HepG2 (cell line): ENCODE measurements around the gene SH3YL1. TPM values are rescaled to one million over a fixed set of nuclear protein-coding genes. Genes with fewer than 3 reads are reported as not detected.

ENCODE experiments used
- ATAC-seq: fragments of 200-7000 bp; cut with Tn5 transposase; 3 replicates; pipeline ENCODE4 v1.9.1; 2020; ENCODE audit warnings: mild to moderate bottlenecking, moderate library complexity
- BruUV-seq: library from RNA; stranded (reverse); fragments of 400-500 nt; replicated peaks from 2 replicates; lab custom pipeline; 2021; lab: Mats Ljungman, UMichigan
- CTCF ChIA-PET: fragments of 300-600 bp; formaldehyde crosslinking; extraction: SDS; loops from one replicate; lab custom pipeline; 2021; ENCODE audit warnings: low total read pairs, inconsistent platforms, low intra/inter-chr PET ratio; lab: Yijun Ruan, JAX
- POLR2A ChIA-PET: fragments of 350-600 bp; sonication (Branson Sonifier 250); formaldehyde crosslinking; loops from one replicate; lab custom pipeline; 2020; ENCODE audit warnings: antibody characterized with exemption, inconsistent platforms; lab: Yijun Ruan, JAX
- DNase-seq: peaks from one replicate; pipeline ENCODE4 v3.0.0-alpha.2; 2015; ENCODE audit warnings: low spot score
- FAIRE-seq: peaks from 3 replicates; lab custom pipeline; 2011; peaks lifted over from hg19 to GRCh38; lab: Jason Lieb, UNC
- H2AFZ ChIP-seq: one replicate; pipeline ENCODE4 v1.6.1; 2011; ENCODE audit warnings: low read length, inconsistent platforms
- H3K27ac ChIP-seq: fragments of 300-600 bp; 3 replicates; pipeline ENCODE4 v1.8.0; 2011; ENCODE audit warnings: mixed run types, mild to moderate bottlenecking, mixed read lengths, low read length, inconsistent platforms; ENCODE audit not compliant: insufficient read depth; ENCODE audit errors: extremely low read length
- H3K27me3 ChIP-seq, 2 experiments: fragments of 200-600 bp in 1 of 2; 2 replicates in 1 of 2; 3 replicates in 1 of 2; pipeline versions ENCODE4 v1.6.0 to v1.8.0; 2011; ENCODE audit warnings: low read length in 2 of 2, mild to moderate bottlenecking in 2 of 2, moderate library complexity in 2 of 2, inconsistent platforms in 1 of 2; ENCODE audit not compliant: insufficient read depth in 2 of 2, control insufficient read depth in 1 of 2
- H3K36me3 ChIP-seq, 2 experiments: fragments of 200-600 bp in 1 of 2; replicated peaks in 1 of 2; 2 replicates in 1 of 2; 3 replicates in 1 of 2; pipeline versions ENCODE4 v1.5.1 to v1.8.0; 2011; ENCODE audit warnings: low read length in 2 of 2, inconsistent platforms in 1 of 2; ENCODE audit not compliant: insufficient read depth in 2 of 2, control insufficient read depth in 1 of 2
- H3K4me1 ChIP-seq: 2 replicates; pipeline ENCODE4 v1.5.1; 2012; ENCODE audit warnings: low read length, inconsistent platforms; ENCODE audit not compliant: insufficient read depth
- H3K4me2 ChIP-seq: 2 replicates; pipeline ENCODE4 v1.6.0; 2011; ENCODE audit warnings: low read depth, low read length, inconsistent platforms
- H3K4me3 ChIP-seq, 3 experiments: fragments of 200-600 bp in 1 of 3; sonication (generic), shearing (Covaris generic) in 1 of 3; replicated peaks in 1 of 3; 2 replicates each; pipeline ENCODE4 v1.5.1; 2011 to 2016; ENCODE audit warnings: low read length in 3 of 3, inconsistent platforms in 2 of 3, low read depth in 2 of 3, mild to moderate bottlenecking in 2 of 3, control low read depth in 1 of 3, mixed read lengths in 1 of 3; ENCODE audit not compliant: insufficient read depth in 1 of 3
- H3K79me2 ChIP-seq: one replicate; pipeline ENCODE4 v1.6.1; 2011; ENCODE audit warnings: low read length, inconsistent platforms; ENCODE audit not compliant: insufficient read depth
- H3K9ac ChIP-seq: 2 replicates; pipeline ENCODE4 v1.6.0; 2011; ENCODE audit warnings: mild to moderate bottlenecking, low read depth, low read length, inconsistent platforms; ENCODE audit not compliant: insufficient read depth
- H3K9me3 ChIP-seq: 2 replicates; pipeline ENCODE4 v1.5.1; 2012; ENCODE audit warnings: mild to moderate bottlenecking, low read length
- H4K20me1 ChIP-seq: 2 replicates; pipeline ENCODE4 v1.6.0; 2011; ENCODE audit warnings: inconsistent platforms, mild to moderate bottlenecking, low read length, moderate library complexity; ENCODE audit not compliant: insufficient read depth
- ATAD3A ChIP-seq: sonication (generic); formaldehyde crosslinking; IDR thresholded peaks from 2 replicates; pipeline ENCODE4 v1.4.0; 2020; ENCODE audit warnings: missing genetic modification reagents
- CAMTA2 ChIP-seq: sonication (generic); formaldehyde crosslinking; IDR thresholded peaks from 2 replicates; pipeline ENCODE4 v1.4.0; 2020; ENCODE audit warnings: mild to moderate bottlenecking, missing genetic modification reagents, borderline replicate concordance
- PBX3 ChIP-seq: sonication (generic); formaldehyde crosslinking; IDR thresholded peaks from 2 replicates; pipeline ENCODE4 v1.8.1; 2023; ENCODE audit warnings: missing genetic modification reagents, inconsistent platforms, borderline replicate concordance
- SAP130 ChIP-seq: IDR thresholded peaks from 2 replicates; pipeline ENCODE4 v1.6.1; 2016; ENCODE audit warnings: low read depth
- ZFYVE20 ChIP-seq: sonication (generic); formaldehyde crosslinking; IDR thresholded peaks from 2 replicates; pipeline ENCODE4 v1.8.0; 2023; ENCODE audit warnings: low read depth, mild to moderate bottlenecking, moderate library complexity, missing genetic modification reagents, borderline replicate concordance
- ZNF350 ChIP-seq: sonication (generic); formaldehyde crosslinking; IDR thresholded peaks from 2 replicates; pipeline ENCODE4 v1.4.0; 2020; ENCODE audit warnings: mild to moderate bottlenecking, low read depth, missing genetic modification reagents, borderline replicate concordance
- ZNF552 ChIP-seq: sonication (generic); formaldehyde crosslinking; IDR thresholded peaks from 2 replicates; pipeline ENCODE4 v1.9.0; 2022; ENCODE audit warnings: missing genetic modification reagents, mild to moderate bottlenecking, borderline replicate concordance
- ZNF577 ChIP-seq: sonication (generic); formaldehyde crosslinking; IDR thresholded peaks from 2 replicates; pipeline ENCODE4 v1.4.0; 2020; ENCODE audit warnings: mild to moderate bottlenecking, low read depth, missing genetic modification reagents, borderline replicate concordance
- ZSCAN30 ChIP-seq: sonication (generic); formaldehyde crosslinking; IDR thresholded peaks from 2 replicates; pipeline ENCODE4 v1.5.0; 2020; ENCODE audit warnings: mild to moderate bottlenecking, missing genetic modification reagents
- WGBS: methylation state at CpG from one replicate; pipeline ENCODE4 v1.1.6; 2017; ENCODE audit warnings: low lambda C conversion rate; 5-methylcytosine and 5-hydroxymethylcytosine counted together
- in situ Hi-C: cut with HindIII; loops from 2 replicates; pipeline ENCODE4 v1.10.0; 2017; ENCODE audit warnings: low pct_unique_long_range_greater_than_20kb; ENCODE audit not compliant: extremely low pct_ligation_motif_present
- intact Hi-C: fragments of 100-400 bp; cut with micrococcal nuclease; formaldehyde crosslinking; loops from one replicate; pipeline ENCODE4 v1.10.0; 2022; ENCODE audit not compliant: unreplicated experiment
- polyA plus RNA-seq, 8 experiments: library from polyadenylated mRNA; depleted of rRNA in 3 of 8; stranded (reverse) in 7 of 8; unstranded in 1 of 8; fragments of >200 nt; fragmentation: Illumina TruSeq in 4 of 8; extraction: Trizol in 4 of 8; gene quantifications; 2 replicates each; pipeline versions ENCODE4 v1.2.1 to v1.2.3, GENCODE V29; 2011 to 2016; ENCODE audit warnings: low read depth in 4 of 8, missing spikeins in 1 of 8, mixed read lengths in 1 of 8; ENCODE audit not compliant: insufficient read depth in 1 of 8
- total RNA-seq, 5 experiments: library from RNA; depleted of rRNA; stranded (reverse); fragments of >200 nt; fragmentation: Illumina TruSeq; extraction: Trizol; gene quantifications; 2 replicates each; pipeline ENCODE4 v1.2.3, GENCODE V29; 2016; ENCODE audit warnings: low read depth in 1 of 5
- TF ChIP-seq, protein P1 (sequence below): sonication (generic); formaldehyde crosslinking; IDR thresholded peaks from 2 replicates; pipeline ENCODE4 v1.5.1; 2020; ENCODE audit warnings: missing genetic modification reagents, mild to moderate bottlenecking, borderline replicate concordance
- TF ChIP-seq, protein P2 (sequence below): IDR thresholded peaks from 2 replicates; pipeline ENCODE4 v1.6.1; 2016; ENCODE audit warnings: mild to moderate bottlenecking
- TF ChIP-seq, protein P3 (sequence below): conservative IDR thresholded peaks from 2 replicates; pipeline ENCODE4 v1.6.1; 2018; ENCODE audit warnings: missing genetic modification reagents
- TF ChIP-seq, protein P4 (sequence below), 2 experiments: IDR thresholded peaks; 2 replicates each; pipeline ENCODE4 v1.6.1; 2011 to 2012; ENCODE audit warnings: low read length in 2 of 2, borderline replicate concordance in 1 of 2, low read depth in 1 of 2, mild to moderate bottlenecking in 1 of 2, moderate library complexity in 1 of 2

SH3YL1 gene
- total and polyA plus RNA-seq, 2 of the 13 experiments (the other 11 are each of a cell fraction or from before 2014, with no cell fraction given) = 13.0 to 48.2 TPM

- TF ChIP-seq SAP130 = no peak
Measured at GRCh38 chr2:208335-208734, 55.5 kb downstream of the SH3YL1 start (continued).

DNA sequence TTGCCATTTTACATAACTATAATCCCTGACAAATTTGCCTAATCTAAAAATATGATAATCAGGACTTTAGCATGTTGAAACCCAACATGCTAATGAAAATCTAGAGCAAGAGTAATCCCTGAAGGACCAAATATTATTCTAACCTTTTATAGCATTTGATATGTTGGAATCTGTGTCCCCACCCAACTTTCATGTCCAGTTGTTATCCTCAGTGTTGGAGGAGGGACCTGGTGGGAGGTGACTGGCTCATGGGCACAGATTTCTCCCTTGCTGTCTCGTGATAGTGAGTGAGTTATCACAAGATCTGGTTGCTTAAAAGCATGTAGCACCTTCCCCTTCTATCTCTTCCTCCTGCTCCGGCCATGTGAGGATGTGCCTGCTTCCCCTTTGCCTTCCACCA lies 59.8 kb downstream of the SH3YL1 start:
- no TSS peak for BruUV-seq
- in situ Hi-C loops = no loop called here
- Histone ChIP-seq H3K79me2 (no peaks in the 10 kb centered on the region), H4K20me1 (no peaks in the 10 kb centered on the region), H3K36me3 (no peaks in the 10 kb centered on the region), H3K27me3 (peaks cover 9 to 51% of the 10 kb centered on the region in 2 experiments), H3K4me2 (no peak overlapping the region), H2AFZ (no peak overlapping the region), H3K9ac (no peak overlapping the region), H3K4me1 (no peaks in the 10 kb centered on the region), H3K4me3 (no peak overlapping the region), H3K9me3 (no peaks in the 10 kb centered on the region), H3K27ac (no peak overlapping the region)
- no peak for ATAC-seq
- WGBS = 3% methylated on average over 2 of the region's 2 CpGs
- ChIA-PET POLR2A (no interaction called here), CTCF (no interaction called here)
- intact Hi-C loops = no loop called here
- no peak for FAIRE-seq
- DNase-seq = no peak
- TF ChIP-seq, protein P1, sequence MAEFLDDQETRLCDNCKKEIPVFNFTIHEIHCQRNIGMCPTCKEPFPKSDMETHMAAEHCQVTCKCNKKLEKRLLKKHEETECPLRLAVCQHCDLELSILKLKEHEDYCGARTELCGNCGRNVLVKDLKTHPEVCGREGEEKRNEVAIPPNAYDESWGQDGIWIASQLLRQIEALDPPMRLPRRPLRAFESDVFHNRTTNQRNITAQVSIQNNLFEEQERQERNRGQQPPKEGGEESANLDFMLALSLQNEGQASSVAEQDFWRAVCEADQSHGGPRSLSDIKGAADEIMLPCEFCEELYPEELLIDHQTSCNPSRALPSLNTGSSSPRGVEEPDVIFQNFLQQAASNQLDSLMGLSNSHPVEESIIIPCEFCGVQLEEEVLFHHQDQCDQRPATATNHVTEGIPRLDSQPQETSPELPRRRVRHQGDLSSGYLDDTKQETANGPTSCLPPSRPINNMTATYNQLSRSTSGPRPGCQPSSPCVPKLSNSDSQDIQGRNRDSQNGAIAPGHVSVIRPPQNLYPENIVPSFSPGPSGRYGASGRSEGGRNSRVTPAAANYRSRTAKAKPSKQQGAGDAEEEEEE (CRISPR knock-in tag) = no peak
- TF ChIP-seq ZFYVE20 (CRISPR knock-in tag) = no peak
- TF ChIP-seq, protein P2, sequence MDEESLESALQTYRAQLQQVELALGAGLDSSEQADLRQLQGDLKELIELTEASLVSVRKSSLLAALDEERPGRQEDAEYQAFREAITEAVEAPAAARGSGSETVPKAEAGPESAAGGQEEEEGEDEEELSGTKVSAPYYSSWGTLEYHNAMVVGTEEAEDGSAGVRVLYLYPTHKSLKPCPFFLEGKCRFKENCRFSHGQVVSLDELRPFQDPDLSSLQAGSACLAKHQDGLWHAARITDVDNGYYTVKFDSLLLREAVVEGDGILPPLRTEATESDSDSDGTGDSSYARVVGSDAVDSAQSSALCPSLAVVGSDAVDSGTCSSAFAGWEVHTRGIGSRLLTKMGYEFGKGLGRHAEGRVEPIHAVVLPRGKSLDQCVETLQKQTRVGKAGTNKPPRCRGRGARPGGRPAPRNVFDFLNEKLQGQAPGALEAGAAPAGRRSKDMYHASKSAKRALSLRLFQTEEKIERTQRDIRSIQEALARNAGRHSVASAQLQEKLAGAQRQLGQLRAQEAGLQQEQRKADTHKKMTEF (CRISPR knock-in tag) = no peak
- TF ChIP-seq CAMTA2 = no peak
- TF ChIP-seq ATAD3A (CRISPR knock-in tag) = no peak
- TF ChIP-seq ZSCAN30 (CRISPR knock-in tag) = no peak
- TF ChIP-seq, protein P3, sequence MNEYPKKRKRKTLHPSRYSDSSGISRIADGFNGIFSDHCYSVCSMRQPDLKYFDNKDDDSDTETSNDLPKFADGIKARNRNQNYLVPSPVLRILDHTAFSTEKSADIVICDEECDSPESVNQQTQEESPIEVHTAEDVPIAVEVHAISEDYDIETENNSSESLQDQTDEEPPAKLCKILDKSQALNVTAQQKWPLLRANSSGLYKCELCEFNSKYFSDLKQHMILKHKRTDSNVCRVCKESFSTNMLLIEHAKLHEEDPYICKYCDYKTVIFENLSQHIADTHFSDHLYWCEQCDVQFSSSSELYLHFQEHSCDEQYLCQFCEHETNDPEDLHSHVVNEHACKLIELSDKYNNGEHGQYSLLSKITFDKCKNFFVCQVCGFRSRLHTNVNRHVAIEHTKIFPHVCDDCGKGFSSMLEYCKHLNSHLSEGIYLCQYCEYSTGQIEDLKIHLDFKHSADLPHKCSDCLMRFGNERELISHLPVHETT (CRISPR knock-in tag) = no peak
- no peak for TF ChIP-seq ZNF350 (CRISPR knock-in tag)
- TF ChIP-seq ZNF577 (CRISPR knock-in tag) = no peak
- TF ChIP-seq ZNF552 (CRISPR knock-in tag) = no peak
- no peak for TF ChIP-seq PBX3
- TF ChIP-seq, protein P4, sequence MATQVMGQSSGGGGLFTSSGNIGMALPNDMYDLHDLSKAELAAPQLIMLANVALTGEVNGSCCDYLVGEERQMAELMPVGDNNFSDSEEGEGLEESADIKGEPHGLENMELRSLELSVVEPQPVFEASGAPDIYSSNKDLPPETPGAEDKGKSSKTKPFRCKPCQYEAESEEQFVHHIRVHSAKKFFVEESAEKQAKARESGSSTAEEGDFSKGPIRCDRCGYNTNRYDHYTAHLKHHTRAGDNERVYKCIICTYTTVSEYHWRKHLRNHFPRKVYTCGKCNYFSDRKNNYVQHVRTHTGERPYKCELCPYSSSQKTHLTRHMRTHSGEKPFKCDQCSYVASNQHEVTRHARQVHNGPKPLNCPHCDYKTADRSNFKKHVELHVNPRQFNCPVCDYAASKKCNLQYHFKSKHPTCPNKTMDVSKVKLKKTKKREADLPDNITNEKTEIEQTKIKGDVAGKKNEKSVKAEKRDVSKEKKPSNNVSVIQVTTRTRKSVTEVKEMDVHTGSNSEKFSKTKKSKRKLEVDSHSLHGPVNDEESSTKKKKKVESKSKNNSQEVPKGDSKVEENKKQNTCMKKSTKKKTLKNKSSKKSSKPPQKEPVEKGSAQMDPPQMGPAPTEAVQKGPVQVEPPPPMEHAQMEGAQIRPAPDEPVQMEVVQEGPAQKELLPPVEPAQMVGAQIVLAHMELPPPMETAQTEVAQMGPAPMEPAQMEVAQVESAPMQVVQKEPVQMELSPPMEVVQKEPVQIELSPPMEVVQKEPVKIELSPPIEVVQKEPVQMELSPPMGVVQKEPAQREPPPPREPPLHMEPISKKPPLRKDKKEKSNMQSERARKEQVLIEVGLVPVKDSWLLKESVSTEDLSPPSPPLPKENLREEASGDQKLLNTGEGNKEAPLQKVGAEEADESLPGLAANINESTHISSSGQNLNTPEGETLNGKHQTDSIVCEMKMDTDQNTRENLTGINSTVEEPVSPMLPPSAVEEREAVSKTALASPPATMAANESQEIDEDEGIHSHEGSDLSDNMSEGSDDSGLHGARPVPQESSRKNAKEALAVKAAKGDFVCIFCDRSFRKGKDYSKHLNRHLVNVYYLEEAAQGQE (IDR thresholded peaks at IDR 0.05; ENCODE audit: borderline replicate concordance in 1 of 2, low read depth in 1 of 2, low read length in 2 of 2) = no peak
